Renal cortex interstitium (tissue), 11 donors: ENCODE data around the gene JUND. TPM values are rescaled to one million over a fixed set of nuclear protein-coding genes. Genes with fewer than 3 reads are reported as not detected.

Experiments used
- DNase-seq, 11 donors: peaks; one replicate each; pipeline ENCODE4 v3.0.0-alpha.2; 2013; ENCODE audit warnings: low read depth in 9 of 11, low spot score in 4 of 11; ENCODE audit errors: extremely low read depth in 1 of 11
- polyA plus RNA-seq, 3 donors: library from polyadenylated mRNA; unstranded; fragments of 120-200 nt; gene quantifications; one replicate each; pipeline ENCODE4 v1.2.1, GENCODE V29; 2013; ENCODE audit not compliant: insufficient read length in 3 of 3

Gene JUND
- polyA plus RNA-seq, 3 donors = 71.4 to 135 (median 103) TPM

DNA sequence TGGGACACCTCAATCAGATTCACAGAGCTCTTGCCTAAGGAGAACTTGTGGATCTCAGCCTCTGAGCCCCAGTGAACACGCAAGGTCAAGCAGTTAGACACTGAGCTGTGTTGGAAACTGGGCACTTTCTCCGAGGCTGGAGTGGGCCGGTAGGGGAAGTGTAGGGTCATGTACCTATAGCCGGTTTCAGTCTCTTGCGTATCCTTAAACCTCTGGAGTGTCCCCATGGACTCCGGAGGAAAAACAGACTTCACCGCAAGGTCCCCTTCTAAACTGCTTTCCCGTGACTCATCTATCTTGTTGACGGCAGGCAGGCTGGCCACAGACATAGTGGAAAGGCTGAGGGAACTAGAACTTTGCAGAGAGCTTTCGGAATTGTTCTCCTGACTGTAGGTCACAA is 18.5 kb downstream of the JUND start:
- no peak for DNase-seq

DNA sequence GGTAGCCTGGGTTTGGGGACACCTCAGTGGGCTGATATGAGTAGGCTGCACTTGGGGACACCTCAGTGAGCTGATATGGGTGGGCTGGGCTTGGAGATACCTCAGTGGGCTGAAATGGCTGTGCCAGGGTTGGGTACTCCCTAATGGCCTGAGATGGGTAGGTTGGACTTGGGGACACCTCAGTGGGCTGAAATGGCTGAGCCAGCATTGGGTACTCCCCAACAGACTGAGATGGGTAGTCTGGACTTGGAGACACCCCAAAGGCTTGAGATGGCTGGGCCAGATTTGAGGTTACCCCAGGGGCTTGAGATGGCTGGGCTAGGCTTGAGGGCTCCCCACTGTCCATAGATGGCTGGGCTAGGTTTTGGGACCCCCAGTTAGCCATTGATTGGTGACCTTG is 19.3 kb downstream of the JUND start:
- no peak for DNase-seq

DNA sequence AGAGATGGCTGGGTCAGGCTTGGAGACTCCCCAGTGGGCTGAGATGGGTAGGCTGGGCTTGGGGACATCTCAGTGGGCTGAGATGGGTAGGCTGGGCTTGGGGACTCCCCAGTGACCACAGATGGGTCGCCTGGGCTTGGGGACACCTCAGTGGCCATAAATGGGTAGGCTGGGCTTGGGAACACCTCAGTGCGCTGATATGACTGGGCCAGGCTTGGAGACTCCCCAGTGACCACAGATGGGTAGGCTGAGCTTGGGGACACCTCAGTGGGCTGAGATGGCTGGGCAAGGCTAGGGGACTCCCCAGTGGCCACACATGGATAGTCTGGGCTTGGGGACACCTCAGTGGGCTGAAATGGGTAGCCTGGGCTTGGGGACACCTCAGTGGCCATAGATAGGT is 19.9 kb downstream of the JUND start:
- no peak for DNase-seq

DNA sequence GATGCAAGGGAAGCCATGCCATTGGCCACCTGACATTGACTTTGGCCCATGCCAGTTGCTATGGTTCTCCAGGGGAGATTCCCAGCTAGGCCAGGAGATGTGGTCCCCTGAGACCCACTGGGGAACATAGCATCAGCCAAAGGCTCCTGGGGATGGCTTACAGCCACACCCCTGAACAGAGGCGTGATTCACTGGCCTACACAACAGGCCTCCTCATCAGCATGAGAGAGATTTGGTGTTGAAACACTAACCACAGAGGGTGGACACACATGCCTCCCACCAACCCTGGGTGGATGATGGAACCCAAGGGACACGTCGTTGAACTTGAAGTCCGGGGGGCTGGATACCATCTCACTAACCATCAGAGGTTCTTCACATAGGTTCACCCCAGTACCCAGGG is 21.5 kb downstream of the JUND start:
- no peak for DNase-seq

DNA sequence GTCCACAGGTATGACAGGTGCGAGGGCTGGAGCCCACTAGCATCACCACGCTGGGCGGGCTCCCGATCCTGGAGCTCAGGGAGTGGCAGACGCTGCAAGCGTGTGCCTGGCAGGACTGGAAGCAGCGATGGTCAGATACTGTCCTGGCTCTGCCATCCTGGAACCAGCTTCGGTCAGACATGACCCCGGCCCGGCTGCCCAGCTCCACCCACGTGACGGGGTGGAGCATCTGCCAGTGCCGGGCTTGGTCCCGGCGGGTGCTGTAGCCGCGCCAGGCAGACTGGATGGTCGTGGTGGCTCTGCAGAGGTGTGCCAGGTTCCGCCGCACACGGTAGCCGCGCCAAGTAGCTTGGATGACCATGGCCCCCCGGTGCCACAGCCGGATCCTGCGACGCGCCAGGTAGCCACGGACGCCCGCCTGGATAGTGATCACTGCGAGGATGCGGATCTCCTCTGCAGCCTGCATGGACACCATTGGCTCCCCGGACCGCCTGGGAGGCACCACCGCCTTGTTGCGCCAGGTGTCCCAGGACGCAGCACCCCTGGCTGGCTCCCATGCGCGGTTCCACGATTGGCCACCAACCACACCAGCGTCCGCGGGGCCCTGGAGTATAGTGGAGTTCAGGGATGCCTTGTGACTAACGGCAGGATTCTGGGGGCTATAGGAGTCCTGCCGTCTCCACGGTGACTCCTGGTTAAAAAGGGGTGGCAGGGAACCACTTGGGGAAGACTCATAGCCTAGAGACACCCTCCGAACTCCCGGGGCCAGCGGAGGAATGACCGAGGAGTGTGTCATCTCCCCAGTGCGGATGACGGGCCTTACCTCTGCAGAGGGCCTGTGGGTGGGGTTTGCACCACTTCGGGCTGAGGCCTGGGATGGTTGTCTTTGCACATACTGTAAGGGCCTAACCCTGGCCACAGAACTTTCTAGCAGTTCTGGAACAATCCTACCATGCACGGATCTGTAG is 23.6 kb downstream of the JUND start:
- DNase-seq = no peak

DNA sequence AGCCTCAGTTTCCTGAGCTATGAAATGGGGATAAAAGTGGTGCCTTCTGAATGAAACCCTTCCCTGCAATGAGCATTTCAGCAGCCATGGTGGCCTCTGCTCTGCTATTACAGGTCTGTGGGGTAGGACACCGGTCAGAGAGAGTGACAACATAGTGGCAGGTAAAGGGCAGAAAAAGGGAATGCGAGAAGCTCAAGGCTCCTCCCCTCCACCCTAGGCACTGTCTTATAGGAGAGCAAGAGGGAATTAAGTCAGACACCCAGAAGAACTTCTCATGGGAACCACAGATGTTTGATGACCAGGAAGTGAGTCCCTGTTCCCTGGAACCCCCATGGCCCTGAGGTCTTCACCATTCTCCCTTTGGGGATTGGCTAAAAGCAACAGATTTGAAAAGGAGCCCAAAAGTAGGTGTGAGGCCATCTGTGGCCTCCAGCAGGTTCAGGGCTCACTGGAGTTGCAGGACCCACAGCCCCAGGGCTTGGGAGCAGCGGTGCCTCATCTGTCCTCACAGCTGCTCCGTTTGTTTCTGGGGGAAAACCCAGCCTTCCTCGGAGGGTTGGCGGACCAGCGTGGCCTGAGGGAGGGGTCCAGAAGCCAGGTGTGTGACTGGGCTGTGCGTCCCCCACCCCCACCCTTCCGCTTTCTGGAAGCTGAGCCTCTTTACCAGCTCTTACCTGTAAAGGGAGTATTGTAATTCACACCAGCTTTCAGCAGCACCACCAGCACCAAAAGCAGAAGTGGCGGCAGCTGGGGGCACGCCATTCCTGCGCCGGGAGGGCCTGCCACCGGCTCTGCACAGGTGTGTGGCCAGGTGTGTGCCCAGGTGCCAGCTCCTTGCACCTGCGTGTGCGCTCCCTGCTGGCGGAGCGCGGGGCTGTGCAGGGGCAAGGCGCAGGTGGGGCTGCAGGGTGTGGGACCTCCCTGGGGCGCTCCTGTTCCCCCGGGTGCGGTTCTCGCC is 26.6 kb downstream of the JUND start:
- no peak for DNase-seq

DNA sequence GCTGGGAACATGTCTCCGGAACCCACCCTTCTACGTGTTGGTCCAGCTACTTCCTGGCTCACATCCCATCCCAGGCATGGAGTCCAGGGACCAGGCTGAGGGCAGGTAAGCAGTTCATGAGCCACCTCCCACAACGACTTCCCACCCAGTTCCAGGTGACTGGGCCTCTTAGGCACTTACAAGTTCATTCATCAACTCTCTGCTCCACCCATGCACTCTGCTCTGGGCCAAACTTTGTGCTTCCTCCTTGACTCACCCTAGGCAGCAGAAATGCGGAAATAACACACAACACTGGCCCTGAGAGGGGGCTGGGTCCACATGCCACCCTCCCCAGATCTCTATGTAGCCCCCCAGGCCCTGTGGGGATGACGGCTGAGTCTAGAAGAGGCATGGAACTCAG is 27.7 kb downstream of the JUND start:
- DNase-seq = no peak

DNA sequence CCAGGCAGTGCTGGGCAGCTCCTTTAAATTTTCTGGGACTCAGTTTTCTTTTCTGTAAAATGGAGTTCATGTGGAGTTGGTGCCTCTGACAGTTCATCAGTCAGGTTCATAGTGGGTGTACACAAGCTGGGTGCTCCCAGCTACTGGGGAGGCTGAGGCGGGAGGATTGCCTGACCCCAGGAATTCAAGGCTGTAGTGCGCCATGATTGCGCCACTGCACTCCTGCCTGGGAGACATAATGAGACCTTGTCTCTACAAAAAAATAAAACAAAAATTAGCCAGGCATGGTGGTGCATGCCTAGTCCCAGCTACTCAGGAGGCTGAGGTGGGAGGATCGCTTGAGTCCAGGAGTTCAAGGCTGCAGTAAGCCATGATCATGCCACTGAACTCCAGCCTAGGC is 28.3 kb downstream of the JUND start:
- DNase-seq = no peak

DNA sequence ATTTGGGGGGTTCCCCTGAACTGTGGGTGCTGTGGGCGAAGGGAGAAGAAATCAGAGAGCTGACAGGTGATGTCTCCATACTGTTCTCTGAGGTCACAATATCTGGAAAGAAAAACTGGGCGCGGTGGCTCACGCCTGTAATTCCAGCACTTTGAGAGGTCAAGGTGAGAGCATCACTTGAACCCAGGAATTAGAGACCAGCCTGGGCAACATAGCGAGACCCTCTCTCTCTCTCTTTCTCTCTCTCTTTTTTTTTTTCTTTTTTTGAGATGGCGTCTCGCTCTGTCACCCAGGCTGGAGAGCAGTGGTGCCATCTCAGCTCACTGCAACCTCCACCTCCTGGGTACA is 29.1 kb downstream of the JUND start:
- no peak for DNase-seq

DNA sequence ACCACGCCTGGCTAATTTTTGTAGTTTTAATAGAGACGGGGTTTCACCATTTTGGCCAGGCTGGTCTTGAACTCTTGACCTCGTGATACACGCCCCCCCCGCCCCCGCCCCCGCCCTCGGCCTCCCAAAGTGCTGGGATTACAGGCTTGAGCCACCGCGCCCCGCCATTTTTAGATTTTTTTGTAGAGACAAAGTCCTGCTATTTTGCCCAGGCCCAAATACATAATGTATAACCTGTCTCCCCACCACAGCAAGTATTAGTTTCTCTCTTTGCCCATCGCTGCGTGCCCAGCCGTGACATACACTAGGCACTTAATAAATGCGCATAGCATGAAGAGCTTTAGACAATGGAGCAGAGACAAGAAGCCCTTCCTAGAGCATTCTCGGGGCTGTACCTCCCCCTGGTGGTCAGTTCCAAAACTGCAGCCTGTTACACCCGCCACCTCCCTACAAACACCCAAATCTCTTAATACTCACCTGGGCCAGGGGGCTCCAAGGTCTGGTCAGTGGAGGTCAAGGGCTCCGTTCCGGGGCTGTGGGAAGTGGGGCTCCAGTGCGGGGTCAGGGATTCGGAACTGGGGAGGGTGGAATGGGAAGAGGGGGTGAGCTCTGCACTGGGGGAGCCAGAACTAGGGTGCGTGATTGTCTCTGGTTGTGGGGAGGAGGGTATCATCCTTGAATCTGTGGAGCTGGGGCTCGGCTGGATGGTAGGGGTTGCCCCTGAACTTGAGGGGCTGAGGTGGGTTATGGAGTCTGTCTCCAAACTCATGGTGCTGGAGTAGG is 29.6 kb downstream of the JUND start:
- DNase-seq = peak in 4 of 11 donors; percentile 59 to 66 (median 62)

DNA sequence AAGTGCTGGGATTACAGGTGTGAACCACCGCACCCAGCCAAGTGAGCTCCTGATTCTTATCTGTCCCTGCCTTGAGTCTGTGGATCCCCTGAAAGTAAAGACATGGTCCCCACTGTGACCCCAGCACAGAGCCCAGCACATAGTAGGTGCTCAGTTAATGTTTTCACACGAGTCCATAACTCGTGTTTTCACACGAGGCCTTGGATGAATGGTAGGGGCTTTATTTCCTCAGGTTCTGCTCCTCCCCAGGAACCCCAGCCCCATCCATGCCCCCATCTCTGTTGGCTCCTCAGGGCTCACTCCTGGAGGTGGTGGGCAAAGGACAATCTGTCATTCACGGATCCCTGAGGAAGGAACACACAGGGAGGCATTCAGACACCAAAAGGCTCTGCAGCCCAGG is 31.6 kb downstream of the JUND start:
- DNase-seq = no peak

DNA sequence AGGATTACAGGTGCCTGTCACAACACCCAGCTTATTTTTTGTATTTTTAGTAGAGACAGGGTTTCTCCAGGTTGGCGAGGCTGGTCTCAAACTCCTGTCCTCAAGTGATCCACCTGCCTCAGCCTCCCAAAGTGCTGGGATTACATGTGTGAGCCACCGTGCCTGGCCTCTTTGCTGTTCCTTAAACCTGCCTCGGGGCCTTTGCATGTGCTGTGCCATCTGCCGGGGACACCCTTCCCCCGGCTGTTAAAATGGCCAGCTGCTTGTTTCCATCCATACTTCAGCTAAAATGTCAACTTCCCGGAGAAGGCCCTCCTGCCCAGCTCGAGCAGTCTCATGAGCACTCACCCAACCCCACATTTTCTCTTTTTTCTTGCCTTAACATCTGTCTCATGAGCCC is 36.1 kb downstream of the JUND start:
- no peak for DNase-seq

DNA sequence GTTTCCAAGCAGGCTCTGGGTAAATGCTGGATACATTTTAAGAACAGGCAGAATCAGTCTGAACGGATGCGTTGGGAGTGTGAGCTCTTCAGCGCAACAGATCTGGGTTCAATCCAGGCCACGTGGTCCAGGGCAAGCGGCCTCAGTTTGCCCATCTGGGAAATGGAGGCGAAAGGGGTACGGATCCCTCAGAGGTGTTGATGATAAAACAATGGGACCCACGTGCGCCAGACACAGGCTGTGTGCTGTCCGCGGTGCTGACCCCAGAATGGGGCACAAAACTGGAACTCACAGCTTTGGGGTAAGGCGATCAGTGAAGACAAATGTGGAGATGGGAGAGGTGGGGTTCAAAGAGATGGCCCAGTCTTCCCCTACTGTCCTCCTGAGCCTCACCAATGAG is 42.1 kb downstream of the JUND start:
- DNase-seq = no peak

DNA sequence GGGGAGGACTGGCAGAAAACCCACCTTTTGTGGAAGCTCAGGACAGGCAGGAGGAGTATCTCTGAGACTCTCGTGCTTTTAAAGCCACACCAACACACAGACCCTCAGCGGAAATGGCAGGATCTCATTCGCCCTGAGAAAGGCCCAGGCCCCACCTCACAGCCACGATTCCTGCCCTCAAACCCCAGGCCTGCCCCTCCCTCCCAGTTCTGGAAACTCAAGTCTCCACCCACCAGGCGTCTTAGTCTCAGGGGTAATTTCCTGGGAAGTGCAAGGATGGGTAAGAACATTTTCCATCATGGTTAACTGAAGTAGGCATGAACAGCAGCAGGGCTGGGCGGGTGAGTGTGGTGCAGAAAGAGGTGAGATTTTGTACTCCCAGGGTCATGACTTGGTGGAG is 47.2 kb downstream of the JUND start:
- no peak for DNase-seq

DNA sequence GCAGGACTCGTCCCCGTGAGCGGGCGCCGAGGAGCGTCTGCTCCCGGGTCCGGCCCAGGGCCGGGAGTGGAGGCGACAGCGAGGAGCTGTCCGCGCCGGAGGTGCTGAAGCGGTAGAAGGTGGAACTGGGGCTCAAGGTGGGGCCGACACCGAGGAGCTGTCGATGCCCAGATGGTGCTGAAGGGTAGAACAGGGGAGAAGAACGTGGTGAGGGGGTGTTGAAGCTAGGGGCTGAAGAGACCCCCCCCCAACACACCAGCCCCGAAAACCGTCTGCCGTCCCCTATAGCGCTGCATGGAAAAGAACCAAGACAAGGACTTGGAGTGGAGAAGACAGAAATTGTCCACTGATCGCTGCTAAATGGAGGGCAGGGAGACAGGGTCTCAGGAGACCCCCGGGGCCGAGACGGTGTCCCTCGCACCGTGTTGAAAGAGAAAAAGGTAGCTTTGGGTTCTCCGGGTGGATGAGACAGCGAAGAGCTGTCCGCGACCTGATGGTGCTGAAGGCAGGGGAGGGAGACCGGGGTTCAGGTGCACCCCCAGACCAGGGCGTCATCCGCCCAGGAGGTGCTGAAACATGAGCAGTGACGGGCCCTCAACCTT is 48.1 kb downstream of the JUND start:
- DNase-seq = peak in 8 of 11 donors; percentile 46 to 74 (median 60)

DNA sequence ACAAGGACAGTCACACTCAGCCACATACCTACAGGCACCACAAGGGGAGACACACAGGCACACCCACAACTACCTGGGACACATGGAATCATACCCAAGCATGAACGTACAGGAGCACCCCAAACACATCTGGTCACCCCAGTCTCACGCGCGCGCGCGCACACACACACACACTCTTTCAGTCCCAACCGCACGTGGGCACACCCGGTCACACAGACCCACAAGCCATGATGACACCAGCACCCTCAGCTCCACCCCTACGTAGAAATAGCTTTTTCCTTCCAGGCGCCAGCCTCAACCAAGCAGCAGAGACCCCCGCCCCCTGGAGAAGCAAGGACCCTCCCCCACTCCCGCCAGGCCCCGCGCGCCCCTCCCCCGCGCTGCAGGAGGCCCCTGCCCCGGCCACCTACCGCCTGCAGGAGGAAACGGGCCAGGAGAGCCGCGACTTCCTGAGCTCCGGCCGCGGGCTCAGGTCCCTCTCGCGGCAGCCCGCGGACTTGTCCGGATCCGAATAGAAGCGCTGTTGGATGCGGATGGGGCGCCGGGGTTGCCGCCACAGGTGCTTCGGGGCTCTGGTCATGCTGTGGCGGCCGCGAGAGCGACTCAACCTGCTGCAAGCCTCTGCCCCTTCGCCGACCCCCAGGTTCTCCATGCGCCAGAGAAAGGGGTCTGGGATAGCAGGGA is 48.7 kb downstream of the JUND start:
- no peak for DNase-seq

DNA sequence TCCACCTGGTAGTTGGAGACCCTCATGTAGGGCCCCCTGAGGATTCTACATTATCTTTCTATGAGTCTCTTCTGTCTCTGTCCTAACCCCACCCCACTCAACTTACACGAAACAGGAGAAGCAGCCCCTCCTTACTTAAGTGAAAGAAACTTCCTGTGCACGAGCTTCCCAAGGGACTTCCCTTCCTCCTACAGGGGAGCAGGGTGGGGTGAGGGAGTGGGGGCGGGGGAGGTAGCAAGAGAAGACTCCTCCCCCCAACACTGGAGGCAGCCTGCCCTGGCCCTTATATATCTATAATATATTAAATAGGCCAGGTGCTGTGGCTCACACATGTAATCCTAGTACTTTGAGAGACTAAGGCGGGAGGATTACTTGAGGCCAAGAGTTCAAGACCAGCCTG is 49.6 kb downstream of the JUND start:
- no peak for DNase-seq

DNA sequence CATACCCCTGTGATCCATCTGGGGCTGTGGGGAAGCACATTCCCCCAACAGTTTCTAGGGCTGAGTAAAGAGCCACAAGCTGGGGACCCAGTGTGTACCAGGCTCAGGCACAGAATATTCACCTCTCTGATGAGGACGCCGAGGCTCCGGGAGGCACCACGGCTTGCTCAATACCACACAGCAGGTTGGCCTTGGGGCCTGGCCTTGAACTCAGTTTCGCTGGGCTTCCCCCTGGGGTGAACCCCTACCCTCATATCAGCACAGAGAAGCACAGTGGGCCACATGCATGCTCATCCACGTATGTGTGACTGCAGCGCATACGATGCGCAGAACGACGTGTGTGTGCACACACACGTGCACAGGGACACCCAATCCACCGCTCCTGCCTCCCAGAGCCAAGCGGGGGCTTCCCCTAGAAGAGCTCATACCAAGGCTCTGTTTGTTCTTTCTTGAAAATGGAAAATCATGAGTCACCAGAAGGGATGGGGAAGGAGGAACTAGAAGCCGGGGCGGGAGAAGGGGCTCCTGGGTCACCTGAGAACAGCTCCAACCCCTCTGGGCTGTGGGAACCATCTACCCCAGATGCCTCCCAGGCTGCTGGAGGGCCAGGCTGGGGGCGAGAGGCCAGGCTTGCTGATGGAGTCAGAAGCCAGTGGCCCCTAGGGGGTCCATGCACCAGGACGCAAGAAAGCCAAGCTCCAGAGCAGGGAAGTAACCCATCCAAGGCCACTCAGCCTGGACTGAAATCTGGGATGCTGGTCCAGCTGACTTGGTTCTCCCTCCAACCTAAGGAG is 50.3 kb downstream of the JUND start:
- DNase-seq = no peak
